ENCODE data around the gene TBXAS1.

Gene TBXAS1

GRCh38 chr7:139984642-139985539 is 155.8 kb downstream of the TBXAS1 start:
- no peak for DNase-seq

- no peak for DNase-seq
These were observed 156.7 kb downstream of the TBXAS1 start for GRCh38 chr7:139985811-139986210.

GRCh38 chr7:139987691-139988516 is 158.8 kb downstream of the TBXAS1 start:
- no peak for DNase-seq

GRCh38 chr7:139989366-139990141 is 160.5 kb downstream of the TBXAS1 start:
- no peak for DNase-seq

- no peak for DNase-seq
These were observed 161.1 kb downstream of the TBXAS1 start for GRCh38 chr7:139990142-139990535.

- DNase-seq: no peak
These were observed 161.7 kb downstream of the TBXAS1 start for GRCh38 chr7:139990571-139991268.

GRCh38 chr7:139991269-139991666 is 162.2 kb downstream of the TBXAS1 start:
- DNase-seq: no peak

- DNase-seq: no peak
These were observed 162.8 kb downstream of the TBXAS1 start for GRCh38 chr7:139991911-139992310.

GRCh38 chr7:139992353-139993044 is 163.4 kb downstream of the TBXAS1 start:
- peak; percentile 3 to 54 (median 36) for DNase-seq

GRCh38 chr7:139993169-139993568 is 164.1 kb downstream of the TBXAS1 start:
- peak in 3 of 4 experiments; percentile 18 to 34 (median 23) for DNase-seq

GRCh38 chr7:139993592-139993991 is 164.5 kb downstream of the TBXAS1 start:
- no peak for DNase-seq

GRCh38 chr7:139994356-139994755 is 165.3 kb downstream of the TBXAS1 start:
- no peak for DNase-seq

GRCh38 chr7:139995017-139995915 is 166.2 kb downstream of the TBXAS1 start:
- DNase-seq: no peak

GRCh38 chr7:139998572-139998971 is 169.5 kb downstream of the TBXAS1 start:
- DNase-seq: no peak

GRCh38 chr7:139999516-139999915 is 170.5 kb downstream of the TBXAS1 start:
- no peak for DNase-seq

- DNase-seq: no peak
These were observed 171.7 kb downstream of the TBXAS1 start for GRCh38 chr7:140000666-140001268.

GRCh38 chr7:140003913-140004382 is 174.9 kb downstream of the TBXAS1 start:
- peak; percentile 66 to 74 (median 74) for DNase-seq

GRCh38 chr7:140004672-140005071 is 175.6 kb downstream of the TBXAS1 start:
- no peak for DNase-seq

GRCh38 chr7:140005341-140005740 is 176.3 kb downstream of the TBXAS1 start:
- DNase-seq: no peak
